ENCODE measurements around the gene OVCA2.

OVCA2 gene

GRCh38 chr17:2062571-2063183 lies 20.9 kb downstream of the OVCA2 start:
- no peaks in the 10 kb centered on the region for H3K9me3 ChIP-seq (ENCODE audit: control insufficient read depth, low read length)
- H3K4me1 ChIP-seq (ENCODE audit: control insufficient read depth, insufficient read depth, low read length, poor library complexity, severe bottlenecking) = peaks cover 65% of the 10 kb centered on the region
- H3K27ac ChIP-seq (ENCODE audit: low read depth, low read length, severe bottlenecking) = peak overlapping the region; percentile 82
- peaks cover 48% of the 10 kb centered on the region for H3K36me3 ChIP-seq (ENCODE audit: control insufficient read depth, insufficient read depth, low read length)
- WGBS, 2 experiments (ENCODE audit: insufficient coverage in 2 of 2) = 21 to 38% methylated on average over 8 to 10 of the region's 11 CpGs
- no peak overlapping the region for H3K4me3 ChIP-seq (ENCODE audit: extremely low read depth, insufficient read depth, low read length, poor library complexity, severe bottlenecking)

DNA sequence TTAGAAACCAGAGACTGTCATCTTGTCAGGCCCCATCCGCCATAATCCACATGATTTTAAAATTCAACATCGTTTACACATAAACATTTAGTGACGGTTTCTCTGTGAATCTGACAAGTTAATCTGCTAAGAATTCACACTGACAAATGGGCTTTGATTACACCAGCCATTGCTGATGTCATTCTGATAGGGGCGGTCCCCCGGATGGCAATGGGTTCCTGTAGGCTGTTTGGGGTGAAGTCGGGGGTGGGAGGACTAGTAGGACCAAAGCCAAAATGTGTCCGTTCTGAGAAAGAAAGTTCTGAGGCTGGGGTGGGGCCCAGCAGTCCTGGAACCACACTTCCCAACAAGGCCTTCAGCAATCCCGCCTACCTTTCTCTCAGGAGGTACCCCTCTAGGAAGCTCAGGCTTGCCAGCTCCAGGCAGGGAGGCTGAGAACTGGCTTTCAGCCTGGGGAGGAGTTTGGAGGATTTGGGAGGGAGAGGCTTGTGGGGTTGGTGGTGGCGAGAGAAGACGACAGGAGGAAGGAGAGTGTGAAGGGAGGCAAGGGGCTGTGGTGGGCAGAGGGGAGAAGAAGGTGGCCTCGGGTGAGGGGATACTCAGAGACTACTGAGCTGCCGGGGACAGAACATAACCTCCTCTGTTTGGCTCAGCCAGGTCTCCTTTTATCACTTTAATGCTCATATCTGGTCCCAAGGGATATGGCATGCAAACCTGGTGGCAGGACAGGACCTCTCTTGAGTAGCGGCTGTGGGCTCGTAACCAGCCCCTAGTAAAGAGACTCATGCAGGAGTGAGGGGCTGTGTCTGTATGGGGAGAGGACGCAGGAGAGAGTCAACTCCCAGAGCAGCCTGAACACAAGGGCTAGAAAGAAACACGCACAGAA lies 21.7 kb downstream of the OVCA2 start:
- H3K4me3 ChIP-seq (ENCODE audit: extremely low read depth, insufficient read depth, low read length, poor library complexity, severe bottlenecking) = no peak overlapping the region
- peak overlapping the region; percentile 82 for H3K27ac ChIP-seq (ENCODE audit: low read depth, low read length, severe bottlenecking)
- 85 to 92% methylated on average over 11 to 15 of the region's 16 CpGs for WGBS, 2 experiments (ENCODE audit: insufficient coverage in 2 of 2)
- H3K36me3 ChIP-seq (ENCODE audit: control insufficient read depth, insufficient read depth, low read length) = peaks cover 54% of the 10 kb centered on the region
- H3K9me3 ChIP-seq (ENCODE audit: control insufficient read depth, low read length) = no peaks in the 10 kb centered on the region
- peaks cover 73% of the 10 kb centered on the region for H3K4me1 ChIP-seq (ENCODE audit: control insufficient read depth, insufficient read depth, low read length, poor library complexity, severe bottlenecking)

DNA sequence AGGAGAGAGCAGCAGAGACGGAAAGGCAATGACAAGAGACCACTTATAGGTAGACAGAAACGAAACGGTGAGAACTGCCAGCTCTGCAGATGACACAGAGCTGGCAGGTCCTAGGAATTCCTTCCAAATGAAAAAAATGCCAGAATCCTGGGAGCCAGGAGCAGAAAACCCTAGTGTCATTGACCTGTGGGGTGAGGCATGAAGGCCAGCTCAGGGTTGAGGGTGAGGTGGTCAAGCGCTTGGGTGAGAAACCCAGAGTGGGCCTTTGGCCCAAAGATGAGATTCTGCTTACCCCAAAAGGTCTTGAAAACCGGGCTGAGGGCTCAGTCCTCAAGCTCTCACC lies 22.3 kb downstream of the OVCA2 start:
- Histone ChIP-seq H3K9me3 (ENCODE audit: control insufficient read depth, low read length) (no peaks in the 10 kb centered on the region), H3K36me3 (ENCODE audit: control insufficient read depth, insufficient read depth, low read length) (peaks cover 54% of the 10 kb centered on the region), H3K4me3 (ENCODE audit: extremely low read depth, insufficient read depth, low read length, poor library complexity, severe bottlenecking) (no peak overlapping the region), H3K27ac (ENCODE audit: low read depth, low read length, severe bottlenecking) (no peak overlapping the region), H3K4me1 (ENCODE audit: control insufficient read depth, insufficient read depth, low read length, poor library complexity, severe bottlenecking) (peaks cover 80% of the 10 kb centered on the region)
- 83 to 84% methylated on average over 4 of the region's 5 CpGs for WGBS, 2 experiments (ENCODE audit: insufficient coverage in 2 of 2)

DNA sequence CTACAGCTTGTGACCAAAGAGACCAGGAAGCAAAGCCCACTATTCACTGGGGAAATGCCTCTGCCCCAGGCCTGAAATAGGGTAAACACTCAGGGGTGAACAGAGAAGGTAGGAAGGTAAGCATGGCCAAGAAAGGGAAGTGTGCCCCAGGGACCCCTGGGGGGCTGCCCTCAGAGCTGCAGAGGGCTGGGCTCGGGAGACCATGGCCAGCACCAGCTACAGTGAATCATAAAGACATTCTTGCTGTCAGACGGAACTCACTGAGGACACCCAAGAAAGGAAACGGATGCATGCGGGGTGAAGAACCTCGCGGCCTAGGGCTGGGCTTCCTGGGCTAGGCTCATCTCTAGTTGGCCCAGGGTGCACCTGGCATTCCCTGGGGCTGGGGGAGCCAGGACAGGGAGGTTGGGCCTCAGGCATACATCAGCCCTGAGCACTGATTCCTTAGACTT lies 22.7 kb downstream of the OVCA2 start:
- Histone ChIP-seq H3K4me3 (ENCODE audit: extremely low read depth, insufficient read depth, low read length, poor library complexity, severe bottlenecking) (no peak overlapping the region), H3K27ac (ENCODE audit: low read depth, low read length, severe bottlenecking) (no peak overlapping the region), H3K9me3 (ENCODE audit: control insufficient read depth, low read length) (no peaks in the 10 kb centered on the region), H3K4me1 (ENCODE audit: control insufficient read depth, insufficient read depth, low read length, poor library complexity, severe bottlenecking) (peaks cover 79% of the 10 kb centered on the region), H3K36me3 (ENCODE audit: control insufficient read depth, insufficient read depth, low read length) (peaks cover 54% of the 10 kb centered on the region)
- WGBS, 2 experiments (ENCODE audit: insufficient coverage in 2 of 2) = 94% methylated on average over 6 of the region's 6 CpGs

DNA sequence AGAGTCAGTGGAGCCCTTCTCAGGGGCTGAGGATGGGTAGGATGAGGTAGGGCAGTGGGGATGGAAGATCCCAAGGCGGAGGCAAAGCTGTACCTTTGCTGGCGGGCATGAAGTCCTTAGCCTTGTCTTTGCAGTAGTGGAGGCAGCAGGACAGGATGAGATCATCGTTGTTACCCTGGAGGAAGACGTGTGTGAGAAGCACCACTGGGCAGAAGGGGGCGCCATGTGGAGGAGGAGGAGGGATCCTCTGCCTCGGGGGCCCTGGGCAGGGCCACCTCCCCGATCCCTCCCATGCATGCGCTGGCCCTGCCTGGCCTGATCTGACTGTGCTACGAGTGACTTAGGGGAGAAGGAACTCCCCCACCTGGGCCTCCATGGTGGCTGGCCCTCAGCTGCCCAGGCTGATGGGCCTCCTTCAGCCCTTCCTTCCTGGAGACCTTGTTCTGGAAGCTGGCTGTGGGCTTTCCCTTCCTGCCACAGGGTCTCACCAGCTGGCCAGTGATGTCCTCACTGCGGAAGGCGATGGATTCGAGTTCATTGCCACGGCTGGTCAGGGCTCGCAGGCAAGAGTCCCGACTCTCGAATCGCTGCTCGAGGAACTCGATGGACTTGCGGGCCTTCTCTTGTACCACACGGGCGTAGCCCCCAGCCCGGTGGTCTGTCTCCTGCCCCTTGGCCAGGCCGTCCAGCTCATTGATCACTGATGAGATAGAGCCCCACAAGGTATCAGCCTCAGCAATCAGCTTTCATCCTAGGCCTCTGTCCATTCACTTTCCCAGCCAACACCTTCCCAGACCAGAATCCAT lies 23.4 kb downstream of the OVCA2 start:
- peaks cover 56% of the 10 kb centered on the region for H3K36me3 ChIP-seq (ENCODE audit: control insufficient read depth, insufficient read depth, low read length)
- 88 to 89% methylated on average over 22 to 24 of the region's 24 CpGs for WGBS, 2 experiments (ENCODE audit: insufficient coverage in 2 of 2)
- no peaks in the 10 kb centered on the region for H3K9me3 ChIP-seq (ENCODE audit: control insufficient read depth, low read length)
- H3K27ac ChIP-seq (ENCODE audit: low read depth, low read length, severe bottlenecking) = no peak overlapping the region
- H3K4me1 ChIP-seq (ENCODE audit: control insufficient read depth, insufficient read depth, low read length, poor library complexity, severe bottlenecking) = peaks cover 74% of the 10 kb centered on the region
- no peak overlapping the region for H3K4me3 ChIP-seq (ENCODE audit: extremely low read depth, insufficient read depth, low read length, poor library complexity, severe bottlenecking)

- Histone ChIP-seq H3K36me3 (ENCODE audit: control insufficient read depth, insufficient read depth, low read length) (peaks cover 57% of the 10 kb centered on the region), H3K4me3 (ENCODE audit: extremely low read depth, insufficient read depth, low read length, poor library complexity, severe bottlenecking) (no peak overlapping the region), H3K9me3 (ENCODE audit: control insufficient read depth, low read length) (no peaks in the 10 kb centered on the region), H3K27ac (ENCODE audit: low read depth, low read length, severe bottlenecking) (no peak overlapping the region), H3K4me1 (ENCODE audit: control insufficient read depth, insufficient read depth, low read length, poor library complexity, severe bottlenecking) (peaks cover 76% of the 10 kb centered on the region)
- WGBS, 2 experiments (ENCODE audit: insufficient coverage in 2 of 2) = 88 to 95% methylated on average over 3 to 7 of the region's 10 CpGs
Observed at GRCh38 chr17:2065949-2066400, 24.2 kb downstream of the OVCA2 start.

DNA sequence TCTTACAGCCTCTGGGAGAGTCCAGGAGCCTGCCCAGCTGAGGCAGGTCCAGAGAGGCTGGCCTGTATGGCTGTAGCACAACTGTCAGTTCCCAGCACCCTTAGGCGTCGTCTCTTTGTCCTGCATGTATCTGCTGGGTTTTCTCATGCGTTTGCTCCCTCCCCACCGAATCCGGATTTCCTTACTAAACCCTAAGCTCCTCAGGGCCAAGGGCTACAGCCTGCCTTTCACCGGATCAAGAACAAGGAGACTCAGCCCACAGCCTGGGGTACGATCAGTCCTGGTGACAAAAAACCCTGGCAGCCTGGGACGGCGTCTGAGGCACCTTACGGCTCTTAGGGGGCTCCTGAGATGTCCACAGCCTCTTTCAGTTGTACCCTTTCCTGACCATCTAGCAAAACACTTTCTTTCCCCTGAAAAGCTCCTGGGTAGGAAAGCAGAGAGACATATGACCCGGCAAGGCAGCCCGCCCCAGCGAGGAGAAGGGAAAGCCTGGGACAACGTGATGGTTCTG lies 25.3 kb downstream of the OVCA2 start:
- Histone ChIP-seq H3K4me1 (ENCODE audit: control insufficient read depth, insufficient read depth, low read length, poor library complexity, severe bottlenecking) (peaks cover 79% of the 10 kb centered on the region), H3K27ac (ENCODE audit: low read depth, low read length, severe bottlenecking) (peak overlapping the region; percentile 53), H3K4me3 (ENCODE audit: extremely low read depth, insufficient read depth, low read length, poor library complexity, severe bottlenecking) (no peak overlapping the region), H3K9me3 (ENCODE audit: control insufficient read depth, low read length) (no peaks in the 10 kb centered on the region), H3K36me3 (ENCODE audit: control insufficient read depth, insufficient read depth, low read length) (peaks cover 54% of the 10 kb centered on the region)
- 88 to 92% methylated on average over 11 to 14 of the region's 14 CpGs for WGBS, 2 experiments (ENCODE audit: insufficient coverage in 2 of 2)

DNA sequence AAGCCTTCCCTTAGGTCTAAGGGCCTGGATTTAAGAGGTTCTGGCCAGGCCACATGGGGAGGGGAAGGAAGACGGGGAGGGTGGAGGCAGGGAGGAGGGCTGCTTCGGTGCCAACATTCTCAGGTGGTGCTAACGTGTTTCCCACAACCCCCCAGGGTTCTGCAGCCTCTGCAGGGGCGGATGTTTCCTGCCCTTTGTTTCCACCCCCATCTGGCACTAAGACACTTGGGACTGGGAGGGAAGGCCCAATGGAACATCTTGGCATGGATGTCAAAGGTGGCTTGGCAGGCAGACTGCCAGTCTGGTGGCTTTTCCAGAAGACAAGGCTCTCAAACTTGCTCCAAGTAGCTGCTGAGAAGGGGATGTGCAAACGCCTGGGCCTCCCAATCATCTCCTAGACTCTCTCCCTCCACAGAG lies 25.8 kb downstream of the OVCA2 start:
- Histone ChIP-seq H3K27ac (ENCODE audit: low read depth, low read length, severe bottlenecking) (peak overlapping the region; percentile 89), H3K9me3 (ENCODE audit: control insufficient read depth, low read length) (no peaks in the 10 kb centered on the region), H3K4me1 (ENCODE audit: control insufficient read depth, insufficient read depth, low read length, poor library complexity, severe bottlenecking) (peaks cover 75% of the 10 kb centered on the region), H3K4me3 (ENCODE audit: extremely low read depth, insufficient read depth, low read length, poor library complexity, severe bottlenecking) (no peak overlapping the region), H3K36me3 (ENCODE audit: control insufficient read depth, insufficient read depth, low read length) (peaks cover 59% of the 10 kb centered on the region)
- 75 to 91% methylated on average over 4 of the region's 5 CpGs for WGBS, 2 experiments (ENCODE audit: insufficient coverage in 2 of 2)

- no peaks in the 10 kb centered on the region for H3K9me3 ChIP-seq (ENCODE audit: control insufficient read depth, low read length)
- H3K4me3 ChIP-seq (ENCODE audit: extremely low read depth, insufficient read depth, low read length, poor library complexity, severe bottlenecking) = no peak overlapping the region
- peaks cover 71% of the 10 kb centered on the region for H3K4me1 ChIP-seq (ENCODE audit: control insufficient read depth, insufficient read depth, low read length, poor library complexity, severe bottlenecking)
- H3K36me3 ChIP-seq (ENCODE audit: control insufficient read depth, insufficient read depth, low read length) = peaks cover 63% of the 10 kb centered on the region
- peak overlapping the region; percentile 89 for H3K27ac ChIP-seq (ENCODE audit: low read depth, low read length, severe bottlenecking)
- 81 to 82% methylated on average over 6 of the region's 6 CpGs for WGBS, 2 experiments (ENCODE audit: insufficient coverage in 2 of 2)
Observed at GRCh38 chr17:2068031-2068518, 26.3 kb downstream of the OVCA2 start.

DNA sequence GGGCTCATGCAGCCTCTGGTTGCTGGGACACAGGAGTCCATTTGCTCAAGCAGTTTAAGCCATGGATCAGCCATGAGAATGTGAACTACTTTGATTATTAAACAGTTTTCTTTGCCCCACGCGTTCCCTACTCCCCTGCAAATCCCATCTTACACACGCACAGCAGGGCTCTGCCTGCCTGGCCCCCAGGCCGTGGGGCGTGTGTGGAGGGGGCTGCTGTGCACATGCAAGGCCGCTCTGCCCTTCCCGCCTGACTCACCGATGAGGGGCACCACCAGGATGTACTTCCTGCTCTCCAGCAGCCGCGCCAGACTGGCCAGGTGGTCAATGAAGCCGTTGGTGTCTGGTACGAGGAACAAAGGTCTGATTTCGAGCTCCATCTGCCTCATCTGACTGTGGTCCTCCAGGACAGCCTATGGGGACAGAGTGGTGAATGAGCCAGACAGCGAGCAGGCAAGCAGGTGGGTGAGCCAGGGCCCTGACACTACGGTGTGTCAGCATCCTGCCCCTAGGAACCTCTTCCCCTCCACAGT lies 26.8 kb downstream of the OVCA2 start:
- WGBS, 2 experiments (ENCODE audit: insufficient coverage in 2 of 2) = 92% methylated on average over 9 to 13 of the region's 15 CpGs
- Histone ChIP-seq H3K9me3 (ENCODE audit: control insufficient read depth, low read length) (no peaks in the 10 kb centered on the region), H3K4me3 (ENCODE audit: extremely low read depth, insufficient read depth, low read length, poor library complexity, severe bottlenecking) (no peak overlapping the region), H3K36me3 (ENCODE audit: control insufficient read depth, insufficient read depth, low read length) (peaks cover 61% of the 10 kb centered on the region), H3K4me1 (ENCODE audit: control insufficient read depth, insufficient read depth, low read length, poor library complexity, severe bottlenecking) (peaks cover 66% of the 10 kb centered on the region), H3K27ac (ENCODE audit: low read depth, low read length, severe bottlenecking) (peak overlapping the region; percentile 89)

Data from mesodermal cell (in vitro differentiated cells).